B cell (primary cell): ENCODE measurements around the gene SERTAD4. TPM values are rescaled to one million over a fixed set of nuclear protein-coding genes. Genes with fewer than 3 reads are reported as not detected.

ENCODE experiments used
- polyA plus RNA-seq: library from polyadenylated mRNA; depleted of rRNA; stranded (reverse); fragments of >200 nt; gene quantifications from 2 replicates; pipeline ENCODE4 v1.2.3, GENCODE V29; 2012
- total RNA-seq, 2 donors: library from RNA; stranded (reverse); fragments of 120-200 nt in 1 of 2; gene quantifications; 1 replicate in 1 of 2; 2 replicates in 1 of 2; pipeline versions ENCODE4 v1.2.3 to v1.2.4, GENCODE V29; 2013 to 2022

The SERTAD4 gene
- total and polyA plus RNA-seq, 2 donors (not counting 1 experiment from before 2014, with no cell fraction given): not detected

Other genes with a start within 250 kb of the SERTAD4 start
- gene HHAT, start 96.1 kb downstream of the SERTAD4 start, total RNA-seq: 26.7 and 28.2 TPM in 2 replicates
- gene HHAT, start 96.1 kb downstream of the SERTAD4 start, polyA plus RNA-seq: 2.7 and 4.0 TPM in 2 replicates